ENCODE measurements around the gene KRTAP5-1.
"Not testable (repeated sequence)": the region's sequence is repeated elsewhere in the genome, so short reads cannot be mapped to it uniquely, and the experiment has no call there.

Gene KRTAP5-1

GRCh38 chr11:1619449-1619848 is 34.4 kb upstream of the KRTAP5-1 start:
- TF ChIP-seq CTCF (IDR thresholded peaks at IDR 0.05; ENCODE audit: low read depth, low read length, missing control alignments) = no peak
- no peaks in the 10 kb centered on the region for H3K36me3 ChIP-seq (replicated peaks)
- in situ Hi-C loops (cut with HindIII; ENCODE audit: low pct_ligation_motif_present, low sequenced_read_pairs) = no loop called here
- H3K27ac ChIP-seq = no peak overlapping the region
- no peaks in the 10 kb centered on the region for H3K27me3 ChIP-seq (replicated peaks)
- H3K4me3 ChIP-seq (ENCODE audit: low read depth, low read length) = no peak overlapping the region
- DNase-seq = peak; percentile 22

DNA sequence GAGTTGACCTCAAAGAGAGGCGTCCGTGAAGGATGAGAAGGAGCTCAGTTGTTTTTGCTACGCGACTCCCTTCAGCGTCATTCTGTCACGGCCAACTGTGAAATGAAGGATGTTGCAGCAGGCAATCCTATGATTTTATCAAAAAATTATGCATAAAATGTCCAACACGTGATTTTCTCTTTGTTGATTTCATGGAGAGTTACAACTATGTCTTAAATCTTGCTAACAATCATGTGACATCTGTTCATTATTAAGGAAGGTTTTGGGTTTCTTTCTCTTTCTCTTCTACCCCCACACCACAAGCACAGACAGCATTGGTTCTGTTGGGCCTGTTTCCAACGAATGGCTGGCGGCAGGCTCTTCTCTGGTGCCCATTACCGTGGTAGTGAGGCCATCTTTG is 33.1 kb upstream of the KRTAP5-1 start:
- no peak for DNase-seq
- H3K27me3 ChIP-seq (replicated peaks) = no peaks in the 10 kb centered on the region
- no peaks in the 10 kb centered on the region for H3K36me3 ChIP-seq (replicated peaks)
- in situ Hi-C loops (cut with HindIII; ENCODE audit: low pct_ligation_motif_present, low sequenced_read_pairs) = no loop called here
- no peak overlapping the region for H3K4me3 ChIP-seq (ENCODE audit: low read depth, low read length)
- no peak for TF ChIP-seq CTCF (IDR thresholded peaks at IDR 0.05; ENCODE audit: low read depth, low read length, missing control alignments)
- H3K27ac ChIP-seq = no peak overlapping the region

- in situ Hi-C loops (cut with HindIII; ENCODE audit: low pct_ligation_motif_present, low sequenced_read_pairs) = no loop called here
- Histone ChIP-seq H3K4me3 (ENCODE audit: low read depth, low read length) (no peak within 1 kb of the TSS), H3K27ac (no peak within 1 kb of the TSS), H3K36me3 (replicated peaks) (no peaks in the 10 kb centered on the region), H3K27me3 (replicated peaks) (peaks cover 6% of the 10 kb centered on the region)
- DNase-seq = no peak
- TF ChIP-seq CTCF (IDR thresholded peaks at IDR 0.05; ENCODE audit: low read depth, low read length, missing control alignments) = no peak
These were observed 23.3 kb upstream of the KRTAP5-1 start, which contains the start of gene KRTAP5-3 for GRCh38 chr11:1608363-1608762. TSS of gene KRTAP5-3 (minus strand) at chr11:1608463. CDS start at chr11:1608385, 78 bp downstream.

DNA sequence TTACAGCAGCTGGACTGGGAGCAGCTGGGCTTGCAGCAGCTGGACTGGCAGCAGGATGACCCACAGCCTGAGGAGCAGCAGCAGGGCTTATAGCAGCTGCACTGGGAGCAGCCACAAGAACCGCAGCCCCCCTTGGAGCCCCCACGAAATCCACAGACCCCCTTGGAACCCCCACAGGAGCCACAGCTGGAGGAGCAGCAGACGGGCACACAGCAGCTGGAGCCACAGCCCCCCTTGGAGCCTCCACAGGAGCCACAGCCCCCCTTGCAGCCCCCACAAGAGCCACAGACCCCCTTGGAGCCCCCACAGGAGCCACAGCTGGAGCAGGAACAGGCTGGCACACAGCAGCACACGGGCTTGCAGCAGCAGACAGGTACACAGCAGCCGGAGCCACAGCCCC is 22.8 kb upstream of the KRTAP5-1 start:
- H3K27ac ChIP-seq; H3K4me3 ChIP-seq (ENCODE audit: low read depth, low read length); H3K27me3 ChIP-seq (replicated peaks); H3K36me3 ChIP-seq (replicated peaks); in situ Hi-C loops (cut with HindIII; ENCODE audit: low pct_ligation_motif_present, low sequenced_read_pairs); DNase-seq: not testable (repeated sequence)

DNA sequence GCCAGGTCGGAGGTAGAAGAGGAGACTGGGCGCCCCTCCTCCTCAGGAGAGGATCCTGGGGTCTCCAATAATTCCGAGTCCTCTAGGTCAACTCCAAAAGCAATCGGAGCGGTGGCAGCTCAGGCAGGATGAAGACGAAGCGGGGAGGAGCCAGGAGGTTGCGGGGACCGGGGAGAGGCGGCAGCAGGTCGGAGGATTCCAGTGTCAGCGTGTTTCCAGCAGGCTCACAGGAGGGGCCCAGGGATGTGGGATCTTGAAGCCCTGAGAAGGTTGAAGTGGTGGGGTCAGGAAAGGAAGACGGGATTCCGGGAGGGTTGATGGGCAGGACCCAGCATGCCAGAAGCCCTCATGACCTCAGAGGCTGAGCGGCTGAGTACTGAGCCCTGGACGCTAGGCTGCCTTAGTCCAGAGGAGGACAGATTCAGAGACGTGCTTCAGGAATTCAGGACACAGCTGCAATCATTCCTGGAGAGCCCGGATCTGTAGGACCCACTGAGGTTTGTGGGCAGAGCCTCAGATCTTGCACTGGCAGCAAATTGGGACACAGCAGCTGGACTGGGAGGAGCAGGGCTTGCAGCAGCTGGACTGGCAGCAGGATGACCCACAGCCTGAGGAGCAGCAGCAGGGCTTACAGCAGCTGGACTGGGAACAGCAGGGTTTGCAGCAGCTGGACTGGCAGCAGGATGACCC is 22.2 kb upstream of the KRTAP5-1 start:
- H3K36me3 ChIP-seq (replicated peaks); H3K27me3 ChIP-seq (replicated peaks); in situ Hi-C loops (cut with HindIII; ENCODE audit: low pct_ligation_motif_present, low sequenced_read_pairs); H3K4me3 ChIP-seq (ENCODE audit: low read depth, low read length); H3K27ac ChIP-seq; DNase-seq: not testable (repeated sequence)

GRCh38 chr11:1605923-1606322 is 20.8 kb upstream of the KRTAP5-1 start:
- in situ Hi-C loops (cut with HindIII; ENCODE audit: low pct_ligation_motif_present, low sequenced_read_pairs); H3K4me3 ChIP-seq (ENCODE audit: low read depth, low read length); H3K27me3 ChIP-seq (replicated peaks); H3K36me3 ChIP-seq (replicated peaks); H3K27ac ChIP-seq; DNase-seq: not testable (repeated sequence)

DNA sequence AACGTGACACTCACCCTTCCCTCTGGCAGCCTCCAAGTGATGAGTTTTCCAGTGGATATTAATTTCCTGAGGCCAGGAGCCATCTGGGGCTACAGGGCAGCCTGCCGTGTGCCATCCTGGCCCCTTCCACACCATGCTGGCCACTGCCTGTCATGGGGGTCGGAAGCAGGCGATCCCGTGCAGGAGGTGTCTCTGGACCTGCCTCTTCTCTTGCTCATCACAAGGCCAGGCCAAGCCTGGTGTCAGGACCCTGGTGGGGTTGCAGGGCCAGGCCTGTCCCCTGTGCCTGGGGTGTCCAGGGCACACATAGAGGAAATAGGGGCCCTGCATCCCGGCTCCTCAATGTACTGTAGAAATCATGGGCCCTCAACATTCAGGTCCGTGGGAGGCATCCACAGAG is 19.6 kb upstream of the KRTAP5-1 start:
- H3K36me3 ChIP-seq (replicated peaks) = no peaks in the 10 kb centered on the region
- H3K4me3 ChIP-seq (ENCODE audit: low read depth, low read length) = no peak overlapping the region
- H3K27ac ChIP-seq = no peak overlapping the region
- in situ Hi-C loops (cut with HindIII; ENCODE audit: low pct_ligation_motif_present, low sequenced_read_pairs) = no loop called here
- TF ChIP-seq CTCF (IDR thresholded peaks at IDR 0.05; ENCODE audit: low read depth, low read length, missing control alignments) = no peak
- no peak for DNase-seq
- peaks cover 5% of the 10 kb centered on the region for H3K27me3 ChIP-seq (replicated peaks)
